CD4-positive, alpha-beta memory T cell (primary cell): ENCODE results near the gene IL37. TPM values are rescaled to one million over a fixed set of nuclear protein-coding genes. Genes with fewer than 3 reads are reported as not detected.

ENCODE experiments used
- CTCF ChIA-PET: fragments of 350-600 bp; sonication (Branson Sonifier 250); formaldehyde crosslinking; loops from one replicate; lab custom pipeline; 2021; ENCODE audit warnings: inconsistent platforms; ENCODE audit not compliant: partially characterized antibody; lab: Charles Lee
- POLR2A ChIA-PET: fragments of 350-600 bp; sonication (Branson Sonifier 250); formaldehyde crosslinking; loops from one replicate; lab custom pipeline; 2021; ENCODE audit not compliant: partially characterized antibody; lab: Charles Lee
- DNase-seq, 5 donors: peaks; one replicate each; pipeline versions ENCODE4 v3.0.0 to v3.0.0-alpha.2; 2020 to 2022; ENCODE audit warnings: mixed read lengths in 1 of 5
- H3K27ac ChIP-seq: one replicate; pipeline ENCODE4 v1.7.0; 2013; ENCODE audit warnings: low read depth, low read length
- H3K27me3 ChIP-seq: 2 replicates; pipeline ENCODE4 v1.7.0; 2013; ENCODE audit warnings: mild to moderate bottlenecking, low read length, moderate library complexity; ENCODE audit not compliant: insufficient read depth
- H3K36me3 ChIP-seq: 2 replicates; pipeline ENCODE4 v1.7.0; 2013; ENCODE audit warnings: mild to moderate bottlenecking, low read length, moderate library complexity; ENCODE audit not compliant: insufficient read depth
- H3K4me1 ChIP-seq: 2 replicates; pipeline ENCODE4 v1.7.0; 2013; ENCODE audit warnings: mild to moderate bottlenecking, low read length, moderate library complexity; ENCODE audit not compliant: insufficient read depth
- H3K4me3 ChIP-seq, 2 donors: one replicate each; pipeline ENCODE4 v1.7.0; 2013; ENCODE audit warnings: low read length in 2 of 2, mild to moderate bottlenecking in 1 of 2
- H3K9me3 ChIP-seq, 2 donors: one replicate each; pipeline ENCODE4 v1.7.0; 2013; ENCODE audit warnings: low read length in 2 of 2, control low read depth in 1 of 2; ENCODE audit not compliant: control insufficient read depth in 1 of 2
- H3K27ac Mint-ChIP-seq, 7 donors: one replicate each; pipeline ENCODE4 v1.8.0; 2020 to 2021; ENCODE audit warnings: mixed read lengths in 7 of 7, mild to moderate bottlenecking in 6 of 7, inconsistent platforms in 3 of 7, moderate library complexity in 3 of 7
- H3K27me3 Mint-ChIP-seq, 2 donors: one replicate each; pipeline ENCODE4 v1.8.0; 2020 to 2021; ENCODE audit warnings: mixed read lengths in 2 of 2
- H3K36me3 Mint-ChIP-seq, 2 donors: one replicate each; pipeline ENCODE4 v1.8.0; 2020 to 2021; ENCODE audit warnings: mixed read lengths in 2 of 2, inconsistent platforms in 1 of 2, mild to moderate bottlenecking in 1 of 2
- H3K4me1 Mint-ChIP-seq, 4 donors: one replicate each; pipeline ENCODE4 v1.8.0; 2020 to 2021; ENCODE audit warnings: mixed read lengths in 4 of 4, mild to moderate bottlenecking in 1 of 4
- H3K4me3 Mint-ChIP-seq, 8 donors: one replicate each; pipeline ENCODE4 v1.8.0; 2020 to 2021; ENCODE audit warnings: mixed read lengths in 8 of 8, mild to moderate bottlenecking in 7 of 8, moderate library complexity in 6 of 8, inconsistent platforms in 3 of 8
- H3K9me3 Mint-ChIP-seq, 8 donors: one replicate each; pipeline ENCODE4 v1.8.0; 2020 to 2021; ENCODE audit warnings: mixed read lengths in 8 of 8, mild to moderate bottlenecking in 5 of 8, inconsistent platforms in 3 of 8, moderate library complexity in 1 of 8
- intact Hi-C: fragments of 100-400 bp; cut with micrococcal nuclease; formaldehyde crosslinking; loops from one replicate; pipeline ENCODE4 v1.15.1; 2023
- polyA plus RNA-seq, 2 donors: library from polyadenylated mRNA; unstranded; fragments of 300-500 nt; fragmentation: Illumina TruSeq; gene quantifications; one replicate each; pipeline ENCODE4 v1.2.3, GENCODE V29; 2021
- total RNA-seq, 2 experiments: library from RNA; stranded (reverse); gene quantifications; one replicate each; pipeline ENCODE4 v1.2.3, GENCODE V29; 2021

Gene IL37
- total and polyA plus RNA-seq, 4 experiments from 2014 or later: not detected

- no peak overlapping the region for H3K4me3 Mint-ChIP-seq
- H3K36me3 Mint-ChIP-seq: no peaks in the 10 kb centered on the region
- intact Hi-C loops: no loop called here
- peaks cover 0 to 2% (median 0%) of the 10 kb centered on the region in 4 donors for H3K4me1 Mint-ChIP-seq
- POLR2A ChIA-PET: no interaction called here
- H3K27ac Mint-ChIP-seq: no peak overlapping the region
- Histone ChIP-seq H3K27ac (no peak overlapping the region), H3K4me1 (no peaks in the 10 kb centered on the region), H3K4me3 (no peak overlapping the region), H3K27me3 (no peaks in the 10 kb centered on the region), H3K9me3 (no peaks in the 10 kb centered on the region), H3K36me3 (no peaks in the 10 kb centered on the region)
- no peak for DNase-seq
- CTCF ChIA-PET: interaction anchor here (1.3 to 1.4 kb wide), 2 partner anchors 9 to 127 kb away, joined by 3 to 7 read pairs; no protein-coding TSS in a partner anchor
- peaks cover 0 to 6% (median 0%) of the 10 kb centered on the region in 8 donors for H3K9me3 Mint-ChIP-seq
- peaks cover 5 to 7% of the 10 kb centered on the region in 2 donors for H3K27me3 Mint-ChIP-seq
Measured at GRCh38 chr2:112876257-112876970, 34.6 kb upstream of the IL37 start.

DNA sequence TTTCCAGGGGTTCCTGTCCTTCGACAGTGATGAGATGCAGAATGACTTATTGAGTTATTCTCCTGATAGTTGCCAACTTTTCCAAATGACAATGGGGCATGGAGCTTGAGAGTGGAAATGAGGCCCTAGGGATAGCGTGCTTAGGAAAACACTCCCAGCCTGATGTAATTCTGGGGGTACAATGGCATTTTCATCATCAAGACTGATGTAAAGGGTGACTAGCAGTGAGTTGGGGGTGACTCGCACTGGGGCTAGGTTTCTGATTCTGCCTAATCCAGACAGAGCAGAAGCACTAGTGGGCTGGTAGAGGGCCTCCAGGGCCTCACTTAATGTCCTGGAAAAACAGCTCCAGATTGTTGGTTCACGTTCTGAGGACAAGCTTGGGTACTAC is 34.0 kb upstream of the IL37 start:
- Histone ChIP-seq H3K27ac (no peak overlapping the region), H3K4me3 (no peak overlapping the region), H3K4me1 (no peaks in the 10 kb centered on the region), H3K9me3 (no peaks in the 10 kb centered on the region), H3K36me3 (no peaks in the 10 kb centered on the region), H3K27me3 (no peaks in the 10 kb centered on the region)
- H3K27me3 Mint-ChIP-seq: peaks cover 3 to 7% of the 10 kb centered on the region in 2 donors
- POLR2A ChIA-PET: no interaction called here
- H3K36me3 Mint-ChIP-seq: no peaks in the 10 kb centered on the region
- no peak overlapping the region for H3K27ac Mint-ChIP-seq
- H3K9me3 Mint-ChIP-seq: peaks cover 0 to 5% (median 0%) of the 10 kb centered on the region in 8 donors
- no peak for DNase-seq
- H3K4me1 Mint-ChIP-seq: peaks cover 0 to 2% (median 0%) of the 10 kb centered on the region in 4 donors
- intact Hi-C loops: no loop called here
- no peak overlapping the region for H3K4me3 Mint-ChIP-seq
- CTCF ChIA-PET: interaction anchor here (1.3 to 1.4 kb wide), 2 partner anchors 8 to 127 kb away, joined by 3 to 7 read pairs; no protein-coding TSS in a partner anchor

GRCh38 chr2:112877423-112877822 is 33.5 kb upstream of the IL37 start:
- POLR2A ChIA-PET: no interaction called here
- H3K27me3 ChIP-seq: no peaks in the 10 kb centered on the region
- no peak overlapping the region for H3K4me3 Mint-ChIP-seq
- DNase-seq: no peak
- H3K36me3 Mint-ChIP-seq: no peaks in the 10 kb centered on the region
- CTCF ChIA-PET: interaction anchor here (1.3 to 1.4 kb wide), 2 partner anchors 8 to 128 kb away, joined by 3 to 7 read pairs; no protein-coding TSS in a partner anchor
- no peaks in the 10 kb centered on the region for H3K9me3 ChIP-seq
- intact Hi-C loops: no loop called here
- peaks cover 2 to 7% of the 10 kb centered on the region in 2 donors for H3K27me3 Mint-ChIP-seq
- no peak overlapping the region for H3K4me3 ChIP-seq
- H3K27ac ChIP-seq: no peak overlapping the region
- no peaks in the 10 kb centered on the region for H3K36me3 ChIP-seq
- peaks cover 0 to 2% (median 0%) of the 10 kb centered on the region in 4 donors for H3K4me1 Mint-ChIP-seq
- H3K27ac Mint-ChIP-seq: no peak overlapping the region
- H3K4me1 ChIP-seq: no peaks in the 10 kb centered on the region
- H3K9me3 Mint-ChIP-seq: peaks cover 0 to 4% (median 0%) of the 10 kb centered on the region in 8 donors

GRCh38 chr2:112879491-112880041 is 31.4 kb upstream of the IL37 start:
- H3K9me3 Mint-ChIP-seq: no peaks in the 10 kb centered on the region
- no peaks in the 10 kb centered on the region for H3K27me3 Mint-ChIP-seq
- H3K4me1 Mint-ChIP-seq: peaks cover 0 to 3% (median 2%) of the 10 kb centered on the region in 4 donors
- H3K4me1 ChIP-seq: no peaks in the 10 kb centered on the region
- no peak overlapping the region for H3K4me3 Mint-ChIP-seq
- H3K27me3 ChIP-seq: no peaks in the 10 kb centered on the region
- POLR2A ChIA-PET: no interaction called here
- no peak for DNase-seq
- H3K9me3 ChIP-seq: no peaks in the 10 kb centered on the region
- no peak overlapping the region for H3K27ac ChIP-seq
- H3K36me3 Mint-ChIP-seq: no peaks in the 10 kb centered on the region
- H3K36me3 ChIP-seq: no peaks in the 10 kb centered on the region
- intact Hi-C loops: no loop called here
- H3K4me3 ChIP-seq: no peak overlapping the region
- CTCF ChIA-PET: interaction anchor here (10.8 kb wide), 1 partner anchor 130 kb away, joined by 249 read pairs; no protein-coding TSS in a partner anchor
- no peak overlapping the region for H3K27ac Mint-ChIP-seq

GRCh38 chr2:112880091-112880531 is 30.9 kb upstream of the IL37 start:
- Histone ChIP-seq H3K4me1 (no peaks in the 10 kb centered on the region), H3K4me3 (no peak overlapping the region), H3K27me3 (no peaks in the 10 kb centered on the region), H3K36me3 (no peaks in the 10 kb centered on the region), H3K9me3 (no peaks in the 10 kb centered on the region), H3K27ac (no peak overlapping the region)
- intact Hi-C loops: no loop called here
- Mint-ChIP-seq H3K27ac (no peak overlapping the region), H3K4me3 (no peak overlapping the region), H3K9me3 (no peaks in the 10 kb centered on the region), H3K27me3 (no peaks in the 10 kb centered on the region), H3K4me1 (peaks cover 2 to 9% (median 6%) of the 10 kb centered on the region in 4 donors), H3K36me3 (no peaks in the 10 kb centered on the region)
- no peak for DNase-seq
- ChIA-PET POLR2A (no interaction called here), CTCF (interaction anchor here (10.8 kb wide), 1 partner anchor 131 kb away, joined by 249 read pairs; no protein-coding TSS in a partner anchor)

- intact Hi-C loops: no loop called here
- Mint-ChIP-seq H3K9me3 (no peaks in the 10 kb centered on the region), H3K27ac (no peak overlapping the region), H3K4me1 (peaks cover 2 to 11% (median 8%) of the 10 kb centered on the region in 4 donors), H3K36me3 (no peaks in the 10 kb centered on the region), H3K27me3 (no peaks in the 10 kb centered on the region), H3K4me3 (no peak overlapping the region)
- Histone ChIP-seq H3K36me3 (no peaks in the 10 kb centered on the region), H3K27me3 (no peaks in the 10 kb centered on the region), H3K4me3 (no peak overlapping the region), H3K4me1 (no peaks in the 10 kb centered on the region), H3K27ac (no peak overlapping the region), H3K9me3 (no peaks in the 10 kb centered on the region)
- CTCF ChIA-PET: interaction anchor here (10.8 kb wide), 1 partner anchor 131 kb away, joined by 249 read pairs; no protein-coding TSS in a partner anchor
- DNase-seq: no peak
- POLR2A ChIA-PET: no interaction called here
Measured at GRCh38 chr2:112880696-112881095, 30.3 kb upstream of the IL37 start.

DNA sequence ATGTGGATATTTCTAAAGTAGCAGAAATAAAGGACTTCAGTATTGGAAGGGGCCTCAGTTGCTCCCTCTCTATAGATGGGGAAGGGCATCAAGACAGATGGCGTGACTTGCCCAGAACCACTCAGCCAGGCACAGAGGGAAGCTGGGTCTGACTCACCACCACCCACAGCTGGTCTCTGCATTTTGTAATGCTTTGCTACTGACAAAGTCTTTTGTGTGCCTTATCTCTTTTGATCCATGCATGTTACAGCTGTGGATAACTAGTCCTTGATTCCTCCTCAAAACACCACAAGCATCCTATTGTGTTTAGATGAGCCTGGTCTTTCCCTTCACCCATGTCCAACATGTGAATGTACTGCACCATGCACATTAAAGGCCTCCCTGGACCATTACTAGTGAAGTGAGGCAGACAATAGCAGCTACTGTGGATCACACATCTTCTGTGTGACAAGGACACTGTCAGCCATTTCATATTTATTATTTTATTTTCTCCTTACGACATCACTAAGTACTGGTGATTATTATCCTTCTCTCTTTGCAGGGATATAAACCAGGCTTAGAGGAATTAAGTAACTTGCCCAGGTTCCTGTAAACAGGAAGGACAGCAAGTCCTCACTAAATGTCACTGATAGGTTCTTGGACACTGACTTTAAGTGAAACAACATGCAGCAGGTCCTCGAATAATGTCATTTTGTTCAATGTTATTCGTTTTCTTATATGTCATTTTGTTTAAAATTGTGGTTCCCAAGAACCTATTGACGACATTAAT is 29.6 kb upstream of the IL37 start:
- no peaks in the 10 kb centered on the region for H3K27me3 ChIP-seq
- H3K9me3 ChIP-seq: no peaks in the 10 kb centered on the region
- no peak for DNase-seq
- H3K9me3 Mint-ChIP-seq: no peaks in the 10 kb centered on the region
- no peak overlapping the region for H3K27ac Mint-ChIP-seq
- no peaks in the 10 kb centered on the region for H3K36me3 ChIP-seq
- peaks cover 3 to 11% (median 8%) of the 10 kb centered on the region in 4 donors for H3K4me1 Mint-ChIP-seq
- H3K36me3 Mint-ChIP-seq: no peaks in the 10 kb centered on the region
- intact Hi-C loops: no loop called here
- ChIA-PET POLR2A (no interaction called here), CTCF (interaction anchor here (1.4 to 10.8 kb wide), 2 partner anchors 78 to 132 kb away, joined by 3 to 249 read pairs; no protein-coding TSS in a partner anchor)
- no peak overlapping the region for H3K4me3 Mint-ChIP-seq
- H3K27ac ChIP-seq: no peak overlapping the region
- H3K4me1 ChIP-seq: no peaks in the 10 kb centered on the region
- H3K4me3 ChIP-seq: no peak overlapping the region
- H3K27me3 Mint-ChIP-seq: no peaks in the 10 kb centered on the region
